GM12801 (cell line): ENCODE data around the gene TCF7L1.

Experiments
- TF ChIP-seq, protein P1 (sequence below): IDR thresholded peaks from one replicate; pipeline ENCODE4 v1.5.1; 2011; ENCODE audit warnings: control low read depth; ENCODE audit not compliant: insufficient read length; ENCODE audit errors: extremely low read depth

Gene TCF7L1

DNA sequence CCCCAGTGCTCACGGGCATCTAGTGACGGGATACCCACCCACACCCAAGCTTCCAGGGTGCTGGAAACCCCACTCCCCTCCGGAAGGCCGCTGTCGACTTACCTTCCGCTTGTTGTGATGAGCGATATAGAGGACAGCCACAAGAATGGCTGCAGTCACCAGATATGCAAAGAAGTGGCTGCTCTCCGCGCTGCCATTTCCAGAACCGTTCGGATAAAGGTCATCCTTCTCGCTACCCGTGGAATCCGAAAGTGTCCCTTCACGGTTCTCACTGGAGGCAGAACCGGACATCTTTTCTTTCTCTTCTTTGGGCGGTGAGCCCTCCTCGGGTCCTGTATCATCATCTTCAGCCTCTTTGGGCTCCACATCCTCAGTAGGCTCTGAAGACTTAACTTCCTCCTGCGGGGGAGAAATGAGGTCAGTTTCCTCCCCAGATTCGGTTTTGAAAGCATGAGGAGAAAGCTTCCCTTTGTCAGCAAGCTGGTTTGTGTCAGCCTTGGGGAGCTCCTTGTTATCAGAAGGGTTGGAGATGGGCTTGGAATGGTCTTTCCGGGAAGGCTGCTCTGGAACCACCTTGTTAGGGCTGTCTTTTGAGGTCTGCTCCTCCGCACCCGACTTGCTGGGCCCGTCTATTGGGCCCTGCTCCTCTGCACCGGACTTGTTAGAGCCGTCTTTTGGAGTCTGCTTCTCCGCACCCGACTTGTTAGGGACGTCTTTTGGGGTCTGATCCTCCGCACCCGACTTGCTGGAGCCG, 193.4 kb downstream of the TCF7L1 start:
- TF ChIP-seq, protein P1, sequence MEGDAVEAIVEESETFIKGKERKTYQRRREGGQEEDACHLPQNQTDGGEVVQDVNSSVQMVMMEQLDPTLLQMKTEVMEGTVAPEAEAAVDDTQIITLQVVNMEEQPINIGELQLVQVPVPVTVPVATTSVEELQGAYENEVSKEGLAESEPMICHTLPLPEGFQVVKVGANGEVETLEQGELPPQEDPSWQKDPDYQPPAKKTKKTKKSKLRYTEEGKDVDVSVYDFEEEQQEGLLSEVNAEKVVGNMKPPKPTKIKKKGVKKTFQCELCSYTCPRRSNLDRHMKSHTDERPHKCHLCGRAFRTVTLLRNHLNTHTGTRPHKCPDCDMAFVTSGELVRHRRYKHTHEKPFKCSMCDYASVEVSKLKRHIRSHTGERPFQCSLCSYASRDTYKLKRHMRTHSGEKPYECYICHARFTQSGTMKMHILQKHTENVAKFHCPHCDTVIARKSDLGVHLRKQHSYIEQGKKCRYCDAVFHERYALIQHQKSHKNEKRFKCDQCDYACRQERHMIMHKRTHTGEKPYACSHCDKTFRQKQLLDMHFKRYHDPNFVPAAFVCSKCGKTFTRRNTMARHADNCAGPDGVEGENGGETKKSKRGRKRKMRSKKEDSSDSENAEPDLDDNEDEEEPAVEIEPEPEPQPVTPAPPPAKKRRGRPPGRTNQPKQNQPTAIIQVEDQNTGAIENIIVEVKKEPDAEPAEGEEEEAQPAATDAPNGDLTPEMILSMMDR: no peak

- TF ChIP-seq, protein P1: no peak
Measured at GRCh38 chr2:85327160-85327821, 194.1 kb downstream of the TCF7L1 start.

DNA sequence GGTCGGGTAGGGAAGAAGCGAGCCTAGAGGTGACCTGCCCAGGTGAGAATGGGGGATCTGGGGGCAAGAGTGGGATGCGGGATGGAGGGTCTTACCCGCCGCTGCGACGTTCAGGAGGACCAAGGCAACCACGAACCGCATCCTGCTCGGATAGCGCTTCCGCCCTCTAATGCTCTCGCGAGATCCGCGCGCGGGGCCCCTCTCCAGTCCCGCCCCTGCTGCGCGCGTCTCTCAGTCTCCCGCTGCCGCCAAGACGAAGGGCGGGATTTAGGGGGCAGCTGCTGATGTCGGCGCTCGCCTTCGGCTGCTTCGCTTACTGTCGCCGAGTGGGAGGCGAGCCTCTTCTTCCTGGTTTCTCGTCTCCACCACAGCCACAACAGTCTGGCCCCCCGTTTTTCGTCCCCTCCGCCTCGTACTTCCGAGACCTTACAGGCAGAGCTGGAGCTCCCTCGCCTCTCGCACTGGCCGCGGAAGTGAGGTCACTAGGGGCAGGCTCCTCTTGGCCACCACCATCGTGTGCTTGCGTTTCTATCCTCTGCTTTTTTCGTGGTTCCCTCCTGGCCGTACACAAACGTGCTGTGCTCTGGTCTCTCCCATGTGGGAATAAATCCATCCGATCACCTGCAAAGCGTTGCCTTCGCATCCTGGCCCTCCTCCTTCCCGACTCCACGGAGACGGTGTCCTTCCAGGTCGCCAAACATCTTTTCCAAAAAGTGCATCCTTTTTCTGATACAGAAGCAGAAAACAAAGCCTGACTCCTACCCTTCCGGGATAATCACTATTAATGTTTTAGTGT, 194.8 kb downstream of the TCF7L1 start, which contains the start of gene TGOLN2:
Gene TGOLN2 (minus strand): TSS at position 168 of the 796 bp plus-strand sequence. CDS start 27 bp downstream, at position 141.
- TF ChIP-seq, protein P1: no peak

- TF ChIP-seq, protein P1: no peak
Measured at GRCh38 chr2:85329181-85329651, 196.0 kb downstream of the TCF7L1 start.

- TF ChIP-seq, protein P1: no peak
Measured at GRCh38 chr2:85330839-85331636, 197.8 kb downstream of the TCF7L1 start.

- TF ChIP-seq, protein P1: no peak
Measured at GRCh38 chr2:85334928-85335327, 201.7 kb downstream of the TCF7L1 start.
